Activated CD8-positive, alpha-beta memory T cell treated with anti-CD3 and anti-CD28 coated beads, Interleukin-2, amount 10 ng/mL, durations not matched to agents 7 days and 5 days (primary cell): ENCODE results near the gene SLMAP. TPM values are rescaled to one million over a fixed set of nuclear protein-coding genes. Genes with fewer than 3 reads are reported as not detected.
"Not testable (repeated sequence)": the region's sequence is repeated elsewhere in the genome, so short reads cannot be mapped to it uniquely, and the experiment has no call there.

Source experiments
- ATAC-seq: fragments of 150-1000 bp; cut with Tn5 transposase; one replicate; pipeline ENCODE4 v1.10.0; 2021; ENCODE audit warnings: moderate library complexity
- CTCF ChIA-PET: fragments of 350-600 bp; sonication (Branson Sonifier 250); formaldehyde crosslinking; loops from one replicate; lab custom pipeline; 2021; ENCODE audit warnings: antibody characterized with exemption; lab: Charles Lee
- DNase-seq: peaks from one replicate; pipeline ENCODE4 v3.0.0-alpha.2; 2020
- H3K27ac Mint-ChIP-seq: one replicate; pipeline ENCODE4 v1.8.0; 2021; ENCODE audit warnings: mild to moderate bottlenecking, mixed read lengths
- H3K27me3 Mint-ChIP-seq: one replicate; pipeline ENCODE4 v1.8.0; 2021; ENCODE audit warnings: mixed read lengths
- H3K36me3 Mint-ChIP-seq: one replicate; pipeline ENCODE4 v1.8.0; 2021; ENCODE audit warnings: mild to moderate bottlenecking, mixed read lengths
- H3K4me1 Mint-ChIP-seq: one replicate; pipeline ENCODE4 v1.8.0; 2021; ENCODE audit warnings: mixed read lengths
- H3K4me3 Mint-ChIP-seq: one replicate; pipeline ENCODE4 v1.8.0; 2021; ENCODE audit warnings: mild to moderate bottlenecking, moderate library complexity, mixed read lengths
- H3K9me3 Mint-ChIP-seq: one replicate; pipeline ENCODE4 v1.8.0; 2022; ENCODE audit warnings: low read depth, mixed read lengths
- total RNA-seq, 2 experiments: library from RNA; stranded (reverse); gene quantifications; one replicate each; pipeline ENCODE4 v1.2.3, GENCODE V29; 2021

The SLMAP gene
- total RNA-seq, 2 experiments from 2014 or later = 57.6 to 69.6 TPM

GRCh38 chr3:57864853-57865252, 108.7 kb downstream of the SLMAP start:
- Mint-ChIP-seq H3K9me3 (no peaks in the 10 kb centered on the region), H3K27ac (no peak overlapping the region), H3K36me3 (peaks cover 22% of the 10 kb centered on the region), H3K4me1 (no peaks in the 10 kb centered on the region), H3K27me3 (no peaks in the 10 kb centered on the region), H3K4me3 (no peak overlapping the region)
- CTCF ChIA-PET = interaction anchor here (0.7 to 1.6 kb wide), 3 partner anchors 50 to 467 kb away, joined by 3 to 7 read pairs (median 4); no protein-coding TSS in a partner anchor
- no peak for ATAC-seq
- no peak for DNase-seq

- H3K27me3 Mint-ChIP-seq, ATAC-seq, H3K4me3 Mint-ChIP-seq, H3K9me3 Mint-ChIP-seq, DNase-seq, H3K27ac Mint-ChIP-seq, H3K4me1 Mint-ChIP-seq: not testable (repeated sequence)
- peaks cover 19% of the 10 kb centered on the region for H3K36me3 Mint-ChIP-seq
- CTCF ChIA-PET = interaction anchor here (1.2 kb wide), 1 partner anchor 67 kb away, joined by 3 read pairs; no protein-coding TSS in a partner anchor
These were observed 113.0 kb downstream of the SLMAP start for GRCh38 chr3:57869110-57869509.

GRCh38 chr3:57872606-57873005, 116.5 kb downstream of the SLMAP start:
- no peaks in the 10 kb centered on the region for H3K27me3 Mint-ChIP-seq
- no peak for DNase-seq
- no peak for ATAC-seq
- H3K9me3 Mint-ChIP-seq = no peaks in the 10 kb centered on the region
- no peaks in the 10 kb centered on the region for H3K4me1 Mint-ChIP-seq
- CTCF ChIA-PET = no interaction called here
- H3K27ac Mint-ChIP-seq = no peak overlapping the region
- H3K36me3 Mint-ChIP-seq = peaks cover 16% of the 10 kb centered on the region
- no peak overlapping the region for H3K4me3 Mint-ChIP-seq

- CTCF ChIA-PET = no interaction called here
- ATAC-seq = no peak
- no peaks in the 10 kb centered on the region for H3K9me3 Mint-ChIP-seq
These were observed 120.5 kb downstream of the SLMAP start for GRCh38 chr3:57876632-57877031.

GRCh38 chr3:57877116-57877515, 121.0 kb downstream of the SLMAP start:
- no peak for ATAC-seq
- CTCF ChIA-PET = no interaction called here
- H3K4me1 Mint-ChIP-seq = no peaks in the 10 kb centered on the region
- H3K27ac Mint-ChIP-seq = no peak overlapping the region
- H3K27me3 Mint-ChIP-seq = no peaks in the 10 kb centered on the region
- DNase-seq = no peak
- no peaks in the 10 kb centered on the region for H3K9me3 Mint-ChIP-seq
- H3K36me3 Mint-ChIP-seq = peaks cover 8% of the 10 kb centered on the region
- H3K4me3 Mint-ChIP-seq = no peak overlapping the region

More at GRCh38 chr3:57876632-57877031, 120.5 kb downstream of the SLMAP start:
- no peak for DNase-seq
- Mint-ChIP-seq H3K36me3 (peaks cover 8% of the 10 kb centered on the region), H3K27me3 (no peaks in the 10 kb centered on the region), H3K4me1 (no peaks in the 10 kb centered on the region), H3K27ac (no peak overlapping the region), H3K4me3 (no peak overlapping the region)

- CTCF ChIA-PET, H3K27ac Mint-ChIP-seq, H3K27me3 Mint-ChIP-seq, ATAC-seq, H3K4me1 Mint-ChIP-seq, DNase-seq, H3K4me3 Mint-ChIP-seq, H3K9me3 Mint-ChIP-seq: not testable (repeated sequence)
- peaks cover 19% of the 10 kb centered on the region for H3K36me3 Mint-ChIP-seq
These were observed 128.3 kb downstream of the SLMAP start for GRCh38 chr3:57884436-57884835.

GRCh38 chr3:57889807-57890206, 133.7 kb downstream of the SLMAP start:
- peaks cover 16% of the 10 kb centered on the region for H3K36me3 Mint-ChIP-seq
- H3K27ac Mint-ChIP-seq = no peak overlapping the region
- ATAC-seq (no peak), DNase-seq (no peak)
- H3K27me3 Mint-ChIP-seq = no peaks in the 10 kb centered on the region
- H3K9me3 Mint-ChIP-seq = no peaks in the 10 kb centered on the region
- no peaks in the 10 kb centered on the region for H3K4me1 Mint-ChIP-seq
- CTCF ChIA-PET = no interaction called here
- no peak overlapping the region for H3K4me3 Mint-ChIP-seq

GRCh38 chr3:57890874-57891273, 134.8 kb downstream of the SLMAP start:
- ATAC-seq (no peak), DNase-seq (no peak)
- H3K9me3 Mint-ChIP-seq = no peaks in the 10 kb centered on the region
- H3K27me3 Mint-ChIP-seq = no peaks in the 10 kb centered on the region
- CTCF ChIA-PET = no interaction called here
- H3K27ac Mint-ChIP-seq = no peak overlapping the region
- no peaks in the 10 kb centered on the region for H3K4me1 Mint-ChIP-seq
- peaks cover 14% of the 10 kb centered on the region for H3K36me3 Mint-ChIP-seq
- no peak overlapping the region for H3K4me3 Mint-ChIP-seq

- Mint-ChIP-seq H3K4me1 (no peaks in the 10 kb centered on the region), H3K27me3 (no peaks in the 10 kb centered on the region), H3K4me3 (no peak overlapping the region), H3K27ac (no peak overlapping the region), H3K9me3 (no peaks in the 10 kb centered on the region), H3K36me3 (peaks cover 12% of the 10 kb centered on the region)
- DNase-seq = no peak
- ATAC-seq = no peak
- CTCF ChIA-PET = no interaction called here
These were observed 136.3 kb downstream of the SLMAP start for GRCh38 chr3:57892423-57892822.

- H3K9me3 Mint-ChIP-seq = no peaks in the 10 kb centered on the region
- no peaks in the 10 kb centered on the region for H3K27me3 Mint-ChIP-seq
- no peak for DNase-seq
- no peak overlapping the region for H3K4me3 Mint-ChIP-seq
- no peaks in the 10 kb centered on the region for H3K4me1 Mint-ChIP-seq
- ATAC-seq = no peak
- no peak overlapping the region for H3K27ac Mint-ChIP-seq
- peaks cover 15% of the 10 kb centered on the region for H3K36me3 Mint-ChIP-seq
- CTCF ChIA-PET = no interaction called here
These were observed 137.0 kb downstream of the SLMAP start for GRCh38 chr3:57893156-57893555.

- Mint-ChIP-seq H3K27ac (no peak overlapping the region), H3K9me3 (no peaks in the 10 kb centered on the region), H3K4me3 (no peak overlapping the region), H3K36me3 (peaks cover 15% of the 10 kb centered on the region), H3K4me1 (no peaks in the 10 kb centered on the region), H3K27me3 (no peaks in the 10 kb centered on the region)
- ATAC-seq (no peak), DNase-seq (no peak)
- CTCF ChIA-PET = no interaction called here
These were observed 137.6 kb downstream of the SLMAP start for GRCh38 chr3:57893668-57894067.

- H3K9me3 Mint-ChIP-seq = no peaks in the 10 kb centered on the region
- ATAC-seq (no peak), DNase-seq (no peak)
- H3K36me3 Mint-ChIP-seq = peaks cover 20% of the 10 kb centered on the region
- no peaks in the 10 kb centered on the region for H3K27me3 Mint-ChIP-seq
- H3K27ac Mint-ChIP-seq = no peak overlapping the region
- CTCF ChIA-PET = no interaction called here
- H3K4me1 Mint-ChIP-seq = no peaks in the 10 kb centered on the region
- H3K4me3 Mint-ChIP-seq = no peak overlapping the region
These were observed 139.9 kb downstream of the SLMAP start for GRCh38 chr3:57896031-57896430.

- ATAC-seq (no peak), DNase-seq (no peak)
- no peaks in the 10 kb centered on the region for H3K4me1 Mint-ChIP-seq
- H3K9me3 Mint-ChIP-seq = no peaks in the 10 kb centered on the region
- peaks cover 25% of the 10 kb centered on the region for H3K36me3 Mint-ChIP-seq
- no peaks in the 10 kb centered on the region for H3K27me3 Mint-ChIP-seq
- CTCF ChIA-PET = no interaction called here
- no peak overlapping the region for H3K4me3 Mint-ChIP-seq
- H3K27ac Mint-ChIP-seq = no peak overlapping the region
These were observed 140.6 kb downstream of the SLMAP start for GRCh38 chr3:57896691-57897090.

- CTCF ChIA-PET = interaction anchor here (1.2 kb wide), 1 partner anchor 10 kb away, joined by 3 read pairs; no protein-coding TSS in a partner anchor
- H3K27me3 Mint-ChIP-seq = no peaks in the 10 kb centered on the region
- no peak for DNase-seq
- peaks cover 24% of the 10 kb centered on the region for H3K36me3 Mint-ChIP-seq
- H3K9me3 Mint-ChIP-seq = no peaks in the 10 kb centered on the region
- H3K4me1 Mint-ChIP-seq = no peaks in the 10 kb centered on the region
- no peak overlapping the region for H3K4me3 Mint-ChIP-seq
- ATAC-seq = no peak
- no peak overlapping the region for H3K27ac Mint-ChIP-seq
These were observed 144.7 kb downstream of the SLMAP start for GRCh38 chr3:57900786-57901185.
